Pancreas (tissue), 10 donors: ENCODE measurements around the gene EXO1. TPM values are rescaled to one million over a fixed set of nuclear protein-coding genes. Genes with fewer than 3 reads are reported as not detected.

Experiments used
- ATAC-seq, 4 donors: fragments of 200-7000 bp; cut with Tn5 transposase; one replicate each; pipeline versions ENCODE4 v1.8.0 to v1.9.1; 2020; ENCODE audit warnings: mild to moderate bottlenecking in 4 of 4, moderate library complexity in 4 of 4
- DNase-seq, 6 donors: peaks; one replicate each; pipeline ENCODE4 v3.0.0-alpha.2; 2020
- FAIRE-seq: peaks from 2 replicates; lab custom pipeline; 2012; peaks lifted over from hg19 to GRCh38; lab: Jason Lieb, UNC
- H3K27ac ChIP-seq, 4 donors: fragments of 200-600 bp; sonication (generic); 1 replicate in 3 of 4; 2 replicates in 1 of 4; pipeline versions ENCODE4 v1.5.0 to v1.8.0; 2020
- H3K27me3 ChIP-seq, 4 donors: fragments of 200-600 bp; one replicate each; pipeline ENCODE4 v1.8.0; 2021
- H3K36me3 ChIP-seq, 3 donors: fragments of 200-600 bp; sonication (generic) in 1 of 3; one replicate each; pipeline versions ENCODE4 v1.5.0 to v1.8.0; 2020 to 2021
- H3K4me1 ChIP-seq, 3 donors: fragments of 200-600 bp; one replicate each; pipeline ENCODE4 v1.8.0; 2021
- H3K4me3 ChIP-seq, 4 donors: fragments of 200-600 bp; sonication (generic) in 2 of 4; one replicate each; pipeline versions ENCODE4 v1.5.0 to v1.8.0; 2020 to 2021
- H3K9me3 ChIP-seq, 4 donors: fragments of 200-600 bp; one replicate each; pipeline ENCODE4 v1.8.0; 2021
- WGBS, 2 donors: extraction: QIAGEN DNeasy Blood & Tissue Kit; methylation state at CpG; one replicate each; pipeline ENCODE4 v1.1.7; 2013; 5-methylcytosine and 5-hydroxymethylcytosine counted together
- intact Hi-C, 3 donors: fragments of 100-400 bp; cut with DNase I; formaldehyde crosslinking; loops; one replicate each; pipeline versions ENCODE4 v1.11.1 to v1.14.2; 2022
- polyA plus RNA-seq, 2 donors: library from polyadenylated mRNA; stranded (reverse); fragments of 200-250 nt; gene quantifications; one replicate each; pipeline ENCODE4 v1.2.3, GENCODE V29; 2013
- total RNA-seq, 6 donors: library from RNA; stranded (reverse); fragmentation: NEBNext Ultra II Directional in 4 of 6; extraction: Animal tissue kit (Norgen Biotek cat#: 25700) in 4 of 6; gene quantifications; one replicate each; pipeline versions ENCODE4 v1.2.1 to v1.2.4, GENCODE V29; 2021 to 2023
- TF ChIP-seq, protein P1 (sequence below), 4 donors: fragments of 200-600 bp; sonication (generic) in 3 of 4; IDR thresholded peaks; one replicate each; pipeline versions ENCODE4 v1.5.0 to v1.8.0; 2021; ENCODE audit warnings: antibody characterized with exemption in 4 of 4
- donor health status: healthy with polysubstance abuse.
- donor health status: DM: no; HTN: no; CAD: no; lungs with moderate emphysema.
- donor health status: DM: no; HTN: no; CAD: no.
- donor health status: control.
- donor health status: control.
- donor health status: Bipolar disorder and iron deficiency.
- donor health status: DM: yes; HTN: yes; CAD: no.
- donor health status: DM: no; HTN: no; CAD: no.
- donor health status: DM: no; HTN: no; CAD: no.
- donor health status: DM: yes; HTN: yes; CAD: no.

The EXO1 gene
- total and polyA plus RNA-seq, 8 donors: 0.08 to 0.84 (median 0.34) TPM; not detected in 2

DNA sequence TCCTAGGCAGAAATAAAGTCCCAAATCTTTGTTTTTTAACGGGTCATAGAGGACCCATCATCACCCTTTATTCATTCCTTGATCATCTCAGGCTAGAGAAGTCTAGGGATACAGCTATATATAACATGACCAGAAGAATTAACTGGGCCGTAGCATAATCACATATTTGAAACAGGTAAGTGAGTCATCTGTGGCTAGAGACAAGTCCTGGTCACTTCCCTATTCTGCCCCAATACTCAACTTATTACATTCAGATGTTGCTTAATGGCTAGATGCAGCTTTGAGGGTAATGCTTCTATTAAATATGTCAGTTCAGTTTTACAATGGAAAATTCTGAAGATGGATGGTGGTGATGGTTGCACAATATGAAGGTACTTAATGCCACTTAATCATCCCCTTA, 47.0 kb downstream of the EXO1 start:
- DNase-seq (no peak), ATAC-seq (no peak), FAIRE-seq (no peak)
- no peak overlapping the region for H3K4me3 ChIP-seq
- H3K27me3 ChIP-seq: no peaks in the 10 kb centered on the region
- no peaks in the 10 kb centered on the region for H3K9me3 ChIP-seq
- H3K27ac ChIP-seq: no peak overlapping the region
- 53 to 77% methylated on average over 2 of the region's 2 CpGs for WGBS, 2 donors
- H3K4me1 ChIP-seq: no peaks in the 10 kb centered on the region
- intact Hi-C loops: no loop called here
- TF ChIP-seq, protein P1, sequence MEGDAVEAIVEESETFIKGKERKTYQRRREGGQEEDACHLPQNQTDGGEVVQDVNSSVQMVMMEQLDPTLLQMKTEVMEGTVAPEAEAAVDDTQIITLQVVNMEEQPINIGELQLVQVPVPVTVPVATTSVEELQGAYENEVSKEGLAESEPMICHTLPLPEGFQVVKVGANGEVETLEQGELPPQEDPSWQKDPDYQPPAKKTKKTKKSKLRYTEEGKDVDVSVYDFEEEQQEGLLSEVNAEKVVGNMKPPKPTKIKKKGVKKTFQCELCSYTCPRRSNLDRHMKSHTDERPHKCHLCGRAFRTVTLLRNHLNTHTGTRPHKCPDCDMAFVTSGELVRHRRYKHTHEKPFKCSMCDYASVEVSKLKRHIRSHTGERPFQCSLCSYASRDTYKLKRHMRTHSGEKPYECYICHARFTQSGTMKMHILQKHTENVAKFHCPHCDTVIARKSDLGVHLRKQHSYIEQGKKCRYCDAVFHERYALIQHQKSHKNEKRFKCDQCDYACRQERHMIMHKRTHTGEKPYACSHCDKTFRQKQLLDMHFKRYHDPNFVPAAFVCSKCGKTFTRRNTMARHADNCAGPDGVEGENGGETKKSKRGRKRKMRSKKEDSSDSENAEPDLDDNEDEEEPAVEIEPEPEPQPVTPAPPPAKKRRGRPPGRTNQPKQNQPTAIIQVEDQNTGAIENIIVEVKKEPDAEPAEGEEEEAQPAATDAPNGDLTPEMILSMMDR (IDR thresholded peaks at IDR 0.05): no peak
- no peaks in the 10 kb centered on the region for H3K36me3 ChIP-seq

DNA sequence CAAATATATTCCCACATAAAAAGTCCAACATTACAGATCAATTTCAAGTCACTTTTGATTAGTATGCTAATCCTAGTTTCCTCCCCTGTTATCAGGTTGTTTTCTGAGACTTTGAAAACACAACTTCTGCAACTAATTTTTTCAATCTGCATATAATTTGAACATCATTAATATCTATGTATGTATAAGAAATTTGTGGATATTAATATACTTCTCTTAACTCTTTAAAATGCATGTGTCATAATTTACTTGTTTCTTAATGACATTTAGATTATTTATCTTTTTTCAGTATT, 48.6 kb downstream of the EXO1 start:
- TF ChIP-seq, protein P1 (IDR thresholded peaks at IDR 0.05): no peak
- no peak for ATAC-seq
- no peaks in the 10 kb centered on the region for H3K36me3 ChIP-seq
- H3K9me3 ChIP-seq: no peaks in the 10 kb centered on the region
- no peaks in the 10 kb centered on the region for H3K4me1 ChIP-seq
- intact Hi-C loops: no loop called here
- no peaks in the 10 kb centered on the region for H3K27me3 ChIP-seq
- H3K4me3 ChIP-seq: no peak overlapping the region
- DNase-seq: no peak
- H3K27ac ChIP-seq: no peak overlapping the region
- no peak for FAIRE-seq

GRCh38 chr1:241899210-241899609, 51.2 kb downstream of the EXO1 start:
- intact Hi-C loops: no loop called here
- FAIRE-seq (no peak), ATAC-seq (no peak), DNase-seq (no peak)
- Histone ChIP-seq H3K9me3 (no peaks in the 10 kb centered on the region), H3K27ac (no peak overlapping the region), H3K4me3 (no peak overlapping the region), H3K27me3 (no peaks in the 10 kb centered on the region), H3K36me3 (no peaks in the 10 kb centered on the region), H3K4me1 (no peaks in the 10 kb centered on the region)
- 79 to 90% methylated on average over 5 of the region's 5 CpGs for WGBS, 2 donors
- TF ChIP-seq, protein P1 (IDR thresholded peaks at IDR 0.05): no peak

- FAIRE-seq (no peak), DNase-seq (no peak), ATAC-seq (no peak)
- no peak overlapping the region for H3K27ac ChIP-seq
- H3K4me3 ChIP-seq: no peak overlapping the region
- H3K4me1 ChIP-seq: no peaks in the 10 kb centered on the region
- TF ChIP-seq, protein P1 (IDR thresholded peaks at IDR 0.05): no peak
- no peaks in the 10 kb centered on the region for H3K9me3 ChIP-seq
- H3K36me3 ChIP-seq: no peaks in the 10 kb centered on the region
- intact Hi-C loops: no loop called here
- no peaks in the 10 kb centered on the region for H3K27me3 ChIP-seq
Measured at GRCh38 chr1:241900381-241900780, 52.4 kb downstream of the EXO1 start.

- no peak overlapping the region for H3K27ac ChIP-seq
- intact Hi-C loops: no loop called here
- FAIRE-seq (no peak), ATAC-seq (no peak), DNase-seq (no peak)
- H3K9me3 ChIP-seq: no peaks in the 10 kb centered on the region
- no peaks in the 10 kb centered on the region for H3K36me3 ChIP-seq
- H3K4me1 ChIP-seq: no peaks in the 10 kb centered on the region
- TF ChIP-seq, protein P1 (IDR thresholded peaks at IDR 0.05): no peak
- 69 to 72% methylated on average over 5 of the region's 5 CpGs for WGBS, 2 donors
- H3K4me3 ChIP-seq: no peak overlapping the region
- no peaks in the 10 kb centered on the region for H3K27me3 ChIP-seq
Measured at GRCh38 chr1:241902391-241903065, 54.5 kb downstream of the EXO1 start.
